CD14-positive monocyte (primary cell): Measurements from ENCODE around the gene RNF152. TPM values are rescaled to one million over a fixed set of nuclear protein-coding genes. Genes with fewer than 3 reads are reported as not detected.

Experiments
- DNase-seq, 3 donors: peaks; one replicate each; pipeline ENCODE4 v3.0.0-alpha.2; 2011 to 2022
- H2AFZ ChIP-seq: 2 replicates; pipeline ENCODE4 v1.6.0; 2012; ENCODE audit warnings: mild to moderate bottlenecking, low read depth, low read length, inconsistent platforms; ENCODE audit not compliant: insufficient read depth, poor library complexity, severe bottlenecking
- H3K27ac ChIP-seq, 2 donors: 1 replicate in 1 of 2; 2 replicates in 1 of 2; pipeline ENCODE4 v1.5.1; 2012 to 2013; ENCODE audit warnings: low read length in 2 of 2, control low read depth in 1 of 2, inconsistent platforms in 1 of 2, low read depth in 1 of 2, mild to moderate bottlenecking in 1 of 2
- H3K27me3 ChIP-seq, 2 donors: one replicate each; pipeline versions ENCODE4 v1.6.0 to v1.6.1; 2011 to 2013; ENCODE audit warnings: low read length in 2 of 2; ENCODE audit not compliant: control insufficient read depth in 2 of 2, insufficient read depth in 2 of 2
- H3K36me3 ChIP-seq, 2 donors: replicated peaks in 1 of 2; 1 replicate in 1 of 2; 2 replicates in 1 of 2; pipeline versions ENCODE4 v1.5.1 to v1.6.1; 2012 to 2013; ENCODE audit warnings: low read length in 2 of 2, control low read depth in 1 of 2, inconsistent platforms in 1 of 2, mild to moderate bottlenecking in 1 of 2; ENCODE audit not compliant: insufficient read depth in 2 of 2, control insufficient read depth in 1 of 2
- H3K4me1 ChIP-seq, 2 donors: 1 replicate in 1 of 2; 2 replicates in 1 of 2; pipeline versions ENCODE4 v1.5.1 to v1.6.1; 2012 to 2013; ENCODE audit warnings: low read length in 2 of 2, control low read depth in 1 of 2, inconsistent platforms in 1 of 2, mild to moderate bottlenecking in 1 of 2, moderate library complexity in 1 of 2; ENCODE audit not compliant: insufficient read depth in 2 of 2, control insufficient read depth in 1 of 2
- H3K4me2 ChIP-seq: replicated peaks from 2 replicates; pipeline ENCODE3; 2012; ENCODE audit warnings: low read length, moderate library complexity, mild to moderate bottlenecking; ENCODE audit not compliant: poor library complexity, severe bottlenecking; ENCODE audit errors: extremely low read depth
- H3K4me3 ChIP-seq, 3 experiments: fragments of 200-600 bp in 1 of 3; sonication (generic) in 1 of 3; replicated peaks in 1 of 3; 1 replicate in 2 of 3; 2 replicates in 1 of 3; pipeline ENCODE4 v1.5.1; 2011 to 2013; ENCODE audit warnings: low read length in 3 of 3, mild to moderate bottlenecking in 3 of 3, control low read depth in 2 of 3, low read depth in 2 of 3, inconsistent platforms in 1 of 3, moderate library complexity in 1 of 3
- H3K79me2 ChIP-seq: 2 replicates; pipeline ENCODE4 v1.6.0; 2012; ENCODE audit warnings: mild to moderate bottlenecking, control low read depth, inconsistent platforms, low read length, moderate library complexity; ENCODE audit not compliant: insufficient read depth
- H3K9ac ChIP-seq: 2 replicates; pipeline ENCODE4 v1.6.0; 2017; ENCODE audit warnings: low read length, mild to moderate bottlenecking; ENCODE audit not compliant: insufficient read depth, poor library complexity, severe bottlenecking
- H3K9me3 ChIP-seq, 2 donors: replicated peaks in 1 of 2; 1 replicate in 1 of 2; 2 replicates in 1 of 2; pipeline versions ENCODE4 v1.5.1 to v1.6.1; 2012 to 2013; ENCODE audit warnings: low read length in 2 of 2, control low read depth in 1 of 2; ENCODE audit not compliant: control insufficient read depth in 1 of 2, insufficient read depth in 1 of 2
- H4K20me1 ChIP-seq: 2 replicates; pipeline ENCODE4 v1.6.0; 2012; ENCODE audit warnings: mild to moderate bottlenecking, low read length, control low read depth, moderate library complexity; ENCODE audit not compliant: insufficient read depth
- H3K27ac Mint-ChIP-seq, 7 donors: one replicate each; pipeline ENCODE4 v1.8.0; 2020; ENCODE audit warnings: mild to moderate bottlenecking in 7 of 7, mixed read lengths in 7 of 7, moderate library complexity in 6 of 7, inconsistent platforms in 2 of 7
- H3K27me3 Mint-ChIP-seq, 3 donors: one replicate each; pipeline ENCODE4 v1.8.0; 2021 to 2022; ENCODE audit warnings: low read depth in 3 of 3, mild to moderate bottlenecking in 3 of 3, mixed read lengths in 3 of 3, moderate library complexity in 3 of 3, inconsistent platforms in 1 of 3
- H3K36me3 Mint-ChIP-seq, 2 donors: one replicate each; pipeline ENCODE4 v1.8.0; 2020; ENCODE audit warnings: mixed read lengths in 2 of 2, inconsistent platforms in 1 of 2, mild to moderate bottlenecking in 1 of 2
- H3K4me1 Mint-ChIP-seq: one replicate; pipeline ENCODE4 v1.8.0; 2020; ENCODE audit warnings: mild to moderate bottlenecking, mixed read lengths
- H3K4me3 Mint-ChIP-seq, 2 donors: one replicate each; pipeline ENCODE4 v1.8.0; 2020; ENCODE audit warnings: mild to moderate bottlenecking in 2 of 2, mixed read lengths in 2 of 2, moderate library complexity in 1 of 2
- H3K9me3 Mint-ChIP-seq, 7 donors: one replicate each; pipeline ENCODE4 v1.8.0; 2020 to 2022; ENCODE audit warnings: mixed read lengths in 7 of 7, mild to moderate bottlenecking in 6 of 7, moderate library complexity in 6 of 7, inconsistent platforms in 2 of 7
- WGBS: methylation state at CpG from one replicate; pipeline ENCODE4 v1.1.5; 2013; ENCODE audit warnings: missing lambda C conversion rate; ENCODE audit not compliant: insufficient coverage; 5-methylcytosine and 5-hydroxymethylcytosine counted together
- intact Hi-C, 2 donors: fragments of 100-400 bp; cut with micrococcal nuclease; formaldehyde crosslinking; loops; one replicate each; pipeline versions ENCODE4 v1.15.0 to v1.15.1; 2023
- polyA plus RNA-seq, 3 donors: library from polyadenylated mRNA; depleted of rRNA in 1 of 3; unstranded in 2 of 3; stranded (reverse) in 1 of 3; fragments of 300-500 nt in 2 of 3; fragments of >200 nt in 1 of 3; fragmentation: Illumina TruSeq in 2 of 3; gene quantifications; 1 replicate in 2 of 3; 2 replicates in 1 of 3; pipeline ENCODE4 v1.2.3, GENCODE V29; 2012 to 2021
- TF ChIP-seq, protein P1 (sequence below): fragments of 200-600 bp; IDR thresholded peaks from one replicate; pipeline ENCODE4 v1.8.0; 2022; ENCODE audit warnings: antibody characterized with exemption, mild to moderate bottlenecking

The RNF152 gene
- polyA plus RNA-seq, 3 donors: 0.03 to 0.54 (median 0.45) TPM

DNA sequence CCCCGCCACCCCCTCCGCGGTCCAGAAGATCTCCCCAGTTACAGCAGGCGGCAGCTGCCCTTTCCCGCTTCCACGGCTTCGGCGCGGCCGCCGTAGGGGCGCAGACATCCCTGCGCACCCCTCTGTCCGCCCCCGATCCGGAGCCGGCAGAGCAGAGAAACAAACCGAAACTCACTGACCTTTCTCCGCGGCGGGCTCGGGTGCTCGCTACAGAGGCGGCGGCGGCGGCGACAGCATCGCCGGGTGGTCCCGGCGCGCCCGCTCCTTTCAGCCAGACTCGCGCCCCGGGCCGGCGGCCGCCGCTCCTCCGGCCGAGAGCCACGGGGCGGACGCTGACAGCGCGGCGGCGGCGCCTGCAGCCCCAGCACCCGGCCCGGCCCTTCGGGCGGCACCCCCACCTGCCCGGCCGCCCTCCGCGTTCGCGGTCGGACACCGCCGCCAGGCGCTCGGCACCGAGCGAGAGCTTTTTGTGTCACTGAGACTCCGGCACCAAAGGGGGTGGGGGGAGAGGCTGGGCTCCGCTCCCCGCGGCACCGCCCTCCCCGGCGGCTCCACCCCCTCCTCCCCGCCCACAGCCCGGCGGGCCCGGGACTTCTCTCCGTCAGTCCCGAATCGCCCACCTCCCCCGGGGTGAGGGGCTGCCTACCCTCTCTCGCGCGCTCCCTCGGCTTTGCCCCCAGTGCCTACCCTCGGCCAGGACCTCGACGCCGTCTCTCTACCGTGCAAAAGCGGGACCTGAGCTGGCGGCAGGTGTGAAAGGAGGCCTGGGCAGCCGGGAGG is 1.4 kb upstream of the RNF152 start:
- peak overlapping the region; percentile 52 to 76 (median 65) for H3K4me3 ChIP-seq
- H3K9ac ChIP-seq: peak overlapping the region; percentile 61
- peak overlapping the region; percentile 87 for H3K4me2 ChIP-seq
- intact Hi-C loops: loop anchor here in 1 of 2 donors (10.0 kb wide), 1 partner anchor 259 kb away; no protein-coding TSS in a partner anchor
- H3K79me2 ChIP-seq: no peaks in the 10 kb centered on the region
- peaks cover 16 to 20% of the 10 kb centered on the region in 2 donors for H3K4me1 ChIP-seq
- Mint-ChIP-seq H3K27ac (peak overlapping the region in 1 of 7 donors; percentile 32), H3K36me3 (peaks cover 5% of the 10 kb centered on the region in 2 donors), H3K4me3 (peak overlapping the region; percentile 82 to 93), H3K9me3 (peaks cover 0 to 20% (median 4%) of the 10 kb centered on the region in 7 donors), H3K4me1 (peaks cover 14% of the 10 kb centered on the region), H3K27me3 (peaks cover 73 to 92% (median 86%) of the 10 kb centered on the region in 3 donors)
- peaks cover 0 to 18% of the 10 kb centered on the region in 2 donors for H3K9me3 ChIP-seq
- TF ChIP-seq, protein P1, sequence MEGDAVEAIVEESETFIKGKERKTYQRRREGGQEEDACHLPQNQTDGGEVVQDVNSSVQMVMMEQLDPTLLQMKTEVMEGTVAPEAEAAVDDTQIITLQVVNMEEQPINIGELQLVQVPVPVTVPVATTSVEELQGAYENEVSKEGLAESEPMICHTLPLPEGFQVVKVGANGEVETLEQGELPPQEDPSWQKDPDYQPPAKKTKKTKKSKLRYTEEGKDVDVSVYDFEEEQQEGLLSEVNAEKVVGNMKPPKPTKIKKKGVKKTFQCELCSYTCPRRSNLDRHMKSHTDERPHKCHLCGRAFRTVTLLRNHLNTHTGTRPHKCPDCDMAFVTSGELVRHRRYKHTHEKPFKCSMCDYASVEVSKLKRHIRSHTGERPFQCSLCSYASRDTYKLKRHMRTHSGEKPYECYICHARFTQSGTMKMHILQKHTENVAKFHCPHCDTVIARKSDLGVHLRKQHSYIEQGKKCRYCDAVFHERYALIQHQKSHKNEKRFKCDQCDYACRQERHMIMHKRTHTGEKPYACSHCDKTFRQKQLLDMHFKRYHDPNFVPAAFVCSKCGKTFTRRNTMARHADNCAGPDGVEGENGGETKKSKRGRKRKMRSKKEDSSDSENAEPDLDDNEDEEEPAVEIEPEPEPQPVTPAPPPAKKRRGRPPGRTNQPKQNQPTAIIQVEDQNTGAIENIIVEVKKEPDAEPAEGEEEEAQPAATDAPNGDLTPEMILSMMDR: peak; percentile 16
- H3K27ac ChIP-seq: no peak overlapping the region
- peak; percentile 49 to 51 (median 50) for DNase-seq
- 0% methylated on average over 65 of the region's 95 CpGs for WGBS
- H2AFZ ChIP-seq: peak overlapping the region; percentile 88
- H3K36me3 ChIP-seq: no peaks in the 10 kb centered on the region
- H4K20me1 ChIP-seq: no peaks in the 10 kb centered on the region
- H3K27me3 ChIP-seq: peaks cover 70 to 78% of the 10 kb centered on the region in 2 donors

DNA sequence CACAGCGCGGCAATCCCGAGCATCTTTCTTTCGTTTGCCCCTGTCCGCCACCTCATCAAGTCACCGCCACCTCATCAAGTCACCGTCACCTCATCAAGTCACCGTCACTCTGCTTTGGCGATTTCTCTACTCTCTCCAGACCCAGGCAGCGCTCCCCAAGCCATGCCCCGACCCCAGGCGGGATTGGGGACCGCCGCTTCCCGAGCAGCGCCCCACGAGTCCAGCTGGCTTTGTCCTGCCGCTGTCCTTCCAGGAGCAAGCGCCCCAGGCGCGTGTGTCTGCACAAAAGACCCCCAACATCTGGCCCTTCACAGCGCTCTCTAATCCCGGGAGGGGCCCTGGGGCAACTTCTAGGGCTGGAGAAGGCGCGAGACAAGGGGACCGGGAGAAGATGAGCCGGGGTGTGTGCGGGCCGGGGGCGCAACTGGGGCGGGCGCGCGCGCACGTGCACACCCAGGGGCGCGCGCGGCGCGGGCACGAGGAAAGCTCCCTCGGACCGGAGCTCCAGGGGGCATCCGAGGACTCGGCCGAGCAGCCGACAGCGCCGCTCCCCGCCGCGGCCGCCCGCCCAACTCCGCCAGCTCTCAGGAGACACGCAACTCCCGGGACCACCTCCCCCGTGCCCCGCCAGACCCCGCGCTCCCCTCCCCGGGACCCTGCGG is 633 bp upstream of the RNF152 start:
- no peaks in the 10 kb centered on the region for H3K36me3 ChIP-seq
- peak overlapping the region; percentile 87 for H3K4me2 ChIP-seq
- intact Hi-C loops: loop anchor here in 1 of 2 donors (10.0 kb wide), 1 partner anchor 259 kb away; no protein-coding TSS in a partner anchor
- Mint-ChIP-seq H3K27ac (peak overlapping the region in 1 of 7 donors; percentile 13), H3K9me3 (peaks cover 0 to 23% (median 4%) of the 10 kb centered on the region in 7 donors), H3K27me3 (peaks cover 73 to 95% (median 80%) of the 10 kb centered on the region in 3 donors), H3K36me3 (peaks cover 5% of the 10 kb centered on the region in 2 donors), H3K4me1 (peaks cover 14% of the 10 kb centered on the region), H3K4me3 (peak overlapping the region; percentile 82 to 93)
- H3K27me3 ChIP-seq: peaks cover 63 to 75% of the 10 kb centered on the region in 2 donors
- H2AFZ ChIP-seq: peak overlapping the region; percentile 88
- H3K4me1 ChIP-seq: peaks cover 16 to 20% of the 10 kb centered on the region in 2 donors
- peak in 1 of 3 donors; percentile 7 for DNase-seq
- H3K79me2 ChIP-seq: no peaks in the 10 kb centered on the region
- H4K20me1 ChIP-seq: no peaks in the 10 kb centered on the region
- H3K9me3 ChIP-seq: peaks cover 0 to 18% of the 10 kb centered on the region in 2 donors
- WGBS: under 1% methylated on average over 58 of the region's 65 CpGs
- H3K4me3 ChIP-seq: peak overlapping the region; percentile 52 to 76 (median 65)
- H3K9ac ChIP-seq: peak overlapping the region; percentile 61
- TF ChIP-seq, protein P1: no peak
- no peak overlapping the region for H3K27ac ChIP-seq
